ENCODE measurements around the gene SCN10A. TPM values are rescaled to one million over a fixed set of nuclear protein-coding genes. Genes with fewer than 3 reads are reported as not detected.

SCN10A gene
- polyA plus RNA-seq, 1 donor = not detected

DNA sequence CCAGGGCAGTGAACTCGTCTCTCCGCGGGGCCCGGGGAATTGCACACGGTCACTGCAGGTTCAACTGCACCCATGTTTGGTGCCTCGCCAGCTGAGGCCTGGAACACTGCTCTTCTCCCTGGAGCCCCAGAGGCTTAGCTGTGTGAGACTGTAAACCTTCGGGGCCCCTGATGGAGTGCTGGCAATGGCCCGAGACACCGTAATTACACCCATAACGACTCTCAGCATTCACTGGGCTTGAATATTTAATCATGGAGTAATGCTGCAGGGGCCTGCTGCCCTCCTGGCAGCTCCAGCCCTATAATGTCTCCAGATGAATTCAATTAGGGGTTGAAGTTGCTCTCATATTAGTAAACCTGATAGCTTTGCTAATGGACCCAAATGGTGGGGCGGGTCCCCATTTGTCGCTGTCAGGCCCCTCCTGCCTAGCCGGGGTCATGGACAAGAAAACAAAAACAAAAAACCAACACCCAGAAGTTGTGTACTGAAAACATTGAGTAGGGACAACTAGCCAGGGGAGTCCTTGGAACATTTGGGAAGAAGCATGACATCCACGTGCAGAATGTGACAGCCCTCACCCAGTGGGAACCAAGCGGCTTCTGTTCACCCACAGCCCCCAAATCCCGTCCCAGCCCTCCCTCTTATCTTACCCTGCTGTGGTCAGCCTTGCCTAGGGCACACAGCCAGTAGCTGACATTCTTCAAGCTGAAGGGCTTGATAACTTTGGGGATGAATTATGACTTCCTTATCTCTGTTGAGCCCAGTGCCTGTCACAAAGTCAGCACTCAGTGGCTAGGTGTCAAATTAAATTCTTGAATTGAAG, 92.2 kb downstream of the SCN10A start:
- Histone ChIP-seq H3K4me3 (ENCODE audit: low read length) (no peak overlapping the region), H3K36me3 (ENCODE audit: control insufficient read depth, insufficient read depth, low read length) (no peaks in the 10 kb centered on the region), H3K27me3 (ENCODE audit: control insufficient read depth, insufficient read depth, low read length) (no peaks in the 10 kb centered on the region), H3K4me1 (ENCODE audit: control insufficient read depth, insufficient read depth, low read length) (no peaks in the 10 kb centered on the region), H3K9me3 (ENCODE audit: control insufficient read depth, low read depth, low read length) (no peaks in the 10 kb centered on the region), H3K27ac (ENCODE audit: low read length) (no peak overlapping the region)
- DNase-seq = no peak
- WGBS (ENCODE audit: insufficient coverage, low lambda C conversion rate) = no CpG with 5 or more reads among the region's 16 CpGs

DNA sequence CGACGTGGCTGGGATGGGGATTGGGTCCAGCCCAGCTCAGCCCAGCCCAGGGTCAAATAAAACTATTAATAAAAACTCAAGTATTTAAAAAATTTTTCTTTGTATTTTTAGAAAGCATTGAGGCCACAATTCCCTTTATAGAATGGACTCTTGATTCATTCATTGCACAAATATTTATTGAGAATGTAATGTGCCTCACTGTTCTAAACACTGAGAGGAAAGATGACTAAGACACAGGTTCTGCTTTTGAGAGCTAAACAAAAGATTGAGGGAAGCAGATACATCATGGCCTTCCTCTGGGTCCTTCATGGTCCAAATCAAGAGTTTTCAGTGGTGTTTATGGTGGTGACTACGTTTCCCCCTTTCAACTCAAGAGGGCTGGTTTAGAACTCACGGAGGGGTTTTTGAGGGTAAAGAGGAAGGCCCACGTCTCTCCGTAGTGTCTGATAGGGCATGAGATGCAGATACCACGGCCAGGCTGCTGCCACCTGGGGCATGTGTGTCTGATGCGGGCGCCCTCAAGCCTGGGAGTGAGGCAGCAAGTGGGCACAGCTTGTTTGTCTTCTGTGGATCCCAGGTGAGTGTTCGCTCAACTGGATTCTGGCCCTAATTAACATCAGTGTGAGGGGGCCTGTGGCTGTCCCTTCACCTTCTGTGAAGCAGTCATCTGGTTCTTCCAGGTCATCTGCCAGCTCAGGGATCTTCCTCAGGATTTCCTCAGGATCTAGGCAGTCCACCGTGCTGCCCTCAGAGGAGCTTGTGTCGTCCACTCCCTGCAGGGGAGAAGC, 93.0 kb downstream of the SCN10A start:
- Histone ChIP-seq H3K9me3 (ENCODE audit: control insufficient read depth, low read depth, low read length) (no peaks in the 10 kb centered on the region), H3K27ac (ENCODE audit: low read length) (no peak overlapping the region), H3K27me3 (ENCODE audit: control insufficient read depth, insufficient read depth, low read length) (no peaks in the 10 kb centered on the region), H3K4me3 (ENCODE audit: low read length) (no peak overlapping the region), H3K4me1 (ENCODE audit: control insufficient read depth, insufficient read depth, low read length) (no peaks in the 10 kb centered on the region), H3K36me3 (ENCODE audit: control insufficient read depth, insufficient read depth, low read length) (no peaks in the 10 kb centered on the region)
- no peak for DNase-seq
- no CpG with 5 or more reads among the region's 12 CpGs for WGBS (ENCODE audit: insufficient coverage, low lambda C conversion rate)

DNA sequence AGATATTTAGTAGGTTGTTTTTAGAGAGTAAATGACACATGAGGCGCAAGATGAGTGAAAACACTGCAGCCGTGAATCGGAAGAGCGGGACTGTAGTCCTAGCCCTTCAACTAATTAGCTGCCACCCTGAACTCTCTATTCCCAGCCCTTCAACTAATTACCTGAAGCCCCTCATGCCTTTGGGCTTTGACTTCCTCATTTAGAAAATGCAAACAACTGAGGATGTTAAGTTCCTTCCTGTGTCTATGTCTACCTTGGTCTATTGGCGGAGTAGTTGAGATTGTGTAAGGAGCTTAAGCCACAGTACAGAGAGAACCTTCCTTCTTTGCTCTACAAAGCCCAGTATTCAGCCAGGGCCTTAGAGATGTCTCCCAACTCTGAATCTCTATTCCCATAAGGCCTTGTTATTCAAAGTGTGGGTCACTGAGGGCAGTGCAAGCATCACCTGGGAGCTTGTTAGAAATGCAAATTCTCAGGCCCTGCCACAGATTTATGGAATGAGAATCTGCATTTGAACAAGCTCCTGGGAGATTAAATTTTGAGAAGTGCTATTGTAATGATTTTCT, 94.7 kb downstream of the SCN10A start:
- WGBS (ENCODE audit: insufficient coverage, low lambda C conversion rate) = 95% methylated on average over 4 of the region's 5 CpGs

DNA sequence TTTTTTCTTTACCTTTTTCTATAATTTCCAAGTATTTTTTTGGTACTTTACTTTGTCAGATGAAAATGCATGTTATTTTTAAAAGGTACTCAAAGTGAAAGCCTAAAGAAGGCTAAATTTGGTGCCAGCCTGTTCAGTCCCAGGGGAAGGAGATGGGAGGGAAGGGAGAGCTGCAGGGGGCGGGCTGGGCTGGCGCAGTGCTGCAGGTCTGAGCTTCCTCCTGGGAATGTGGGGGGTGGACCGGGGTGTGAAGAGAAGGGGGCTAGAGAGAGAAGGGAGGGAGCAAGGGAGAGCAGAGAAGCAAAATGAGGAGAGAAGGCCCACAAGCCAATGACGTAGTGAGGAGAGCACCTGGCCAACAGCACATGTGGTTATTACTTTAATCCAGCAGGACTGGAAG, 95.6 kb downstream of the SCN10A start:
- Histone ChIP-seq H3K27me3 (ENCODE audit: control insufficient read depth, insufficient read depth, low read length) (no peaks in the 10 kb centered on the region), H3K27ac (ENCODE audit: low read length) (no peak overlapping the region), H3K4me3 (ENCODE audit: low read length) (no peak overlapping the region), H3K4me1 (ENCODE audit: control insufficient read depth, insufficient read depth, low read length) (no peaks in the 10 kb centered on the region), H3K36me3 (ENCODE audit: control insufficient read depth, insufficient read depth, low read length) (no peaks in the 10 kb centered on the region), H3K9me3 (ENCODE audit: control insufficient read depth, low read depth, low read length) (no peaks in the 10 kb centered on the region)
- 48% methylated on average over 2 of the region's 4 CpGs for WGBS (ENCODE audit: insufficient coverage, low lambda C conversion rate)
- no peak for DNase-seq

More for the DNA sequence above, 94.7 kb downstream of the SCN10A start:
- no peak for DNase-seq
- no peaks in the 10 kb centered on the region for H3K9me3 ChIP-seq (ENCODE audit: control insufficient read depth, low read depth, low read length)
- no peak overlapping the region for H3K4me3 ChIP-seq (ENCODE audit: low read length)
- no peaks in the 10 kb centered on the region for H3K27me3 ChIP-seq (ENCODE audit: control insufficient read depth, insufficient read depth, low read length)
- H3K27ac ChIP-seq (ENCODE audit: low read length) = no peak overlapping the region
- H3K36me3 ChIP-seq (ENCODE audit: control insufficient read depth, insufficient read depth, low read length) = no peaks in the 10 kb centered on the region
- H3K4me1 ChIP-seq (ENCODE audit: control insufficient read depth, insufficient read depth, low read length) = no peaks in the 10 kb centered on the region

DNA sequence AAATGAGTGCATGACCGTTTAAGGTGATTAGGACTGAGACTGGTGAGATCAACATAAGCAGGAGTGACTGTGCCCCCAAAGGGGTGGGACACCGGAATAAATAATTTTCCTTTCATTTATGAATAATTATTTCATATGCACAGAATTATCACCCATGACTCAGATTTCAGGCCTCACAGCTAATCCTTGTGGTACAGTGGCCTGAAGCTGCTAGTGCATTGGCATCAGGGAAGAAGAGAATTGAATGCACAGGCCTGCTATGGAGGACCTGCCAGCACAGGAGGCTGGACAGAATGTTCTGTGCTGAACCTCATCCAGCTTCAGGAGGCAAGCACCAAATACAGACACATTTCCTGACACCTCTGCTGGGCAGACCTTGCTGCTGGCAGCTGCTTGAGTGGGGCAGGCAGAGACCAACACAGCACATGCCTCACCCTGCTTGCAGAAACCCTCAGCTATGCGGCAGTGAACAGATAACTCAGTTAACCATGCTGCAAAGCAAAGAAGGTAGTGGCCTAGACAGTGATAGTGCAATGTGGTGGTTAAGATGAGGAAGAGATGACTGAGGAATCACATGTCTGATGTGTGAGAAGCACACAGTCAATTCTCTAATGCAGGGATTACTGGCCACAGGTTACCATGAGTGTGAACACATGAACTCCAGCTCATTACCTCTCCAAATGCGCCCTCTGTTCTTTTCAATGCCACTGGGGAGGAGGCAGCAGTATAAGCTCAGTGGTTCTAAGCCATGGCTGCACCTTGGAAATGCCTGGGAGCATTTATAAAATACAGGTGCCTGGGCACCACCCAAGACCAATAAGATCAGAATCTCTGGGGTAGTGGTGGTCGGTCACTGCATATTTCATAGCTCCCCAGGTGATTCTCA, 98.4 kb downstream of the SCN10A start:
- DNase-seq = no peak
- Histone ChIP-seq H3K4me3 (ENCODE audit: low read length) (no peak overlapping the region), H3K27ac (ENCODE audit: low read length) (no peak overlapping the region), H3K36me3 (ENCODE audit: control insufficient read depth, insufficient read depth, low read length) (no peaks in the 10 kb centered on the region), H3K4me1 (ENCODE audit: control insufficient read depth, insufficient read depth, low read length) (no peaks in the 10 kb centered on the region), H3K9me3 (ENCODE audit: control insufficient read depth, low read depth, low read length) (no peaks in the 10 kb centered on the region), H3K27me3 (ENCODE audit: control insufficient read depth, insufficient read depth, low read length) (no peaks in the 10 kb centered on the region)
- 100% methylated on average over 1 of the region's 5 CpGs for WGBS (ENCODE audit: insufficient coverage, low lambda C conversion rate)

DNA sequence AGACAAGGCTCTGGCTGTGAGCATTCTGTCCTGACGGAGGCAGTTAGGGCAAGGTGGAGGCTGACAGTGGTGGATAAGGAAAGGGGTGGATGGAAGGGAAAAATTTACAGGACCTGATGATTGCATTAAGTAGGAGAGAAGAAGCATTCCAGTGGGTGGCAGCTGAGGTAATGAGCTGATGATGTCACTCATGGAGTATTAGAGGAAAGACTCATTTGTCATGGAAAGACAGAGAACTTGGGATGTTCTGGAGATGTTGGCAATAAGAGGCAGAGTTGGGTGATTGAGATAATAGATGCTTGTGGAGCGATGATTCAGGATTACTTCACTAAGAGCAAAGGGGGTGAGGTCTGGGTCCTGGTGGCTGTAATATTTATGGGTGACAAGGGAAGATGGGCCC, 102.9 kb downstream of the SCN10A start:
- WGBS (ENCODE audit: insufficient coverage, low lambda C conversion rate) = no CpG with 5 or more reads among the region's 2 CpGs
- H3K27ac ChIP-seq (ENCODE audit: low read length) = no peak overlapping the region
- no peak for DNase-seq
- no peaks in the 10 kb centered on the region for H3K4me1 ChIP-seq (ENCODE audit: control insufficient read depth, insufficient read depth, low read length)
- no peaks in the 10 kb centered on the region for H3K36me3 ChIP-seq (ENCODE audit: control insufficient read depth, insufficient read depth, low read length)
- no peaks in the 10 kb centered on the region for H3K27me3 ChIP-seq (ENCODE audit: control insufficient read depth, insufficient read depth, low read length)
- no peak overlapping the region for H3K4me3 ChIP-seq (ENCODE audit: low read length)
- H3K9me3 ChIP-seq (ENCODE audit: control insufficient read depth, low read depth, low read length) = no peaks in the 10 kb centered on the region

DNA sequence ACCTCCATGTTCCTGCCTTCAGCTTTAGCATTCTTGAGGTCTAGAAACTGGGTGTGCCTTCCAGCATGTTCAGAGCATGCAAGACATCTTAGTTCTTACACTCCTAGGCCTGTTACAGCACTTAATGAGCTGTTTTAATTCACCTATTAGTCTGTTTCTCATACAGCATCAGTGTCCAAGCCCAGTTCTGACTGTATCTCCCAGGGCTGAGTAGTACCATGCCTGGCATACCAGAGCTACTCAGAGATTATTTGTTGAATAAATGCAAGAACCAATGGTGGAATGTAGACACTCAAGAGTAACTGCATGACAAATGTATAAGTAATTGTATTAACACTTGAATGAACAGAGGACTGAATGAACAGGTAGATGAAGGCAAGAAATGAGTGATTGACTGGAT, 104.7 kb downstream of the SCN10A start:
- no peak overlapping the region for H3K27ac ChIP-seq (ENCODE audit: low read length)
- no peak overlapping the region for H3K4me3 ChIP-seq (ENCODE audit: low read length)
- DNase-seq = no peak
- no peaks in the 10 kb centered on the region for H3K27me3 ChIP-seq (ENCODE audit: control insufficient read depth, insufficient read depth, low read length)
- H3K9me3 ChIP-seq (ENCODE audit: control insufficient read depth, low read depth, low read length) = no peaks in the 10 kb centered on the region
- H3K36me3 ChIP-seq (ENCODE audit: control insufficient read depth, insufficient read depth, low read length) = no peaks in the 10 kb centered on the region
- H3K4me1 ChIP-seq (ENCODE audit: control insufficient read depth, insufficient read depth, low read length) = no peaks in the 10 kb centered on the region

DNA sequence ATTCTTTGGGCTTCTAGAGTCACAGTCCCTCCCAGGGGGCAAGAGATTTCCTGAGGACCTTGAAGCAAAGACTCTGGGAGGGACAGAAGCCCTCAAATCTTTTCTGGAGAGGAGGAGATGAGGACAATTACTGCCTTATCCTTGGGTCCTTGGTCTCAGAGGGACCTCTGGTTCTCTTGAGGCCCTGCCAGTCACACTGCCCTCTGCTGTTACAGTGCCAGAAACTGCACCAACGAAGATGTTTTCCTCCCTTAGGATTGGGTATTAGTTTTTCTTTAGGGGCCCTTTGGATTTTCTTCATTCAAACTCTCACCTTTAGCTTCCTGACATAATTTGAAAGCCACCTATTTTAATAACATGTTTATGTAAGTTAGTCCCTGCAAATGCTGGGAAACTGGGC, 108.3 kb downstream of the SCN10A start:
- no CpG with 5 or more reads among the region's 1 CpG for WGBS (ENCODE audit: insufficient coverage, low lambda C conversion rate)
- Histone ChIP-seq H3K27me3 (ENCODE audit: control insufficient read depth, insufficient read depth, low read length) (no peaks in the 10 kb centered on the region), H3K4me3 (ENCODE audit: low read length) (no peak overlapping the region), H3K36me3 (ENCODE audit: control insufficient read depth, insufficient read depth, low read length) (no peaks in the 10 kb centered on the region), H3K27ac (ENCODE audit: low read length) (no peak overlapping the region), H3K9me3 (ENCODE audit: control insufficient read depth, low read depth, low read length) (no peaks in the 10 kb centered on the region), H3K4me1 (ENCODE audit: control insufficient read depth, insufficient read depth, low read length) (no peaks in the 10 kb centered on the region)
- no peak for DNase-seq

DNA sequence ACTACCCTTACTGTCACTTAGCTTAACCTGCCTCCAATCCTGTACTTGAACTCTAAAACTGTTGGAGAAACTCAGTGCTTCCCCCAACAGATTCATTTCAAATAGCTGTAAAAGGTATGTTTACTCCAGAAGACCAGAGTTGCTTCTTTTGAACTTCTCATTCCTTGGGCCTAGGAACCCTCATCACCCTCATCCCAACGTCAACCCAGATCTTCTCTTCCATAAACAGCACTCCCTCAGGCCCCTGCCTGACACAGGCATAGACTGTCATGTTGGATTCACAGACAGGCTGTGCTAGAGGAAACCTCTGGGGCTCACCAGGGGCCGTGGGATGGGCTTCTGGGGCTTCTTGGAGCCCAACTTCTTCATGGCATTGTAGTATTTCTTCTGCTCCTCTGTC, 109.1 kb downstream of the SCN10A start:
- no peaks in the 10 kb centered on the region for H3K27me3 ChIP-seq (ENCODE audit: control insufficient read depth, insufficient read depth, low read length)
- no peaks in the 10 kb centered on the region for H3K4me1 ChIP-seq (ENCODE audit: control insufficient read depth, insufficient read depth, low read length)
- no CpG with 5 or more reads among the region's 2 CpGs for WGBS (ENCODE audit: insufficient coverage, low lambda C conversion rate)
- no peaks in the 10 kb centered on the region for H3K9me3 ChIP-seq (ENCODE audit: control insufficient read depth, low read depth, low read length)
- H3K27ac ChIP-seq (ENCODE audit: low read length) = no peak overlapping the region
- no peak overlapping the region for H3K4me3 ChIP-seq (ENCODE audit: low read length)
- H3K36me3 ChIP-seq (ENCODE audit: control insufficient read depth, insufficient read depth, low read length) = no peaks in the 10 kb centered on the region
- DNase-seq = no peak

DNA sequence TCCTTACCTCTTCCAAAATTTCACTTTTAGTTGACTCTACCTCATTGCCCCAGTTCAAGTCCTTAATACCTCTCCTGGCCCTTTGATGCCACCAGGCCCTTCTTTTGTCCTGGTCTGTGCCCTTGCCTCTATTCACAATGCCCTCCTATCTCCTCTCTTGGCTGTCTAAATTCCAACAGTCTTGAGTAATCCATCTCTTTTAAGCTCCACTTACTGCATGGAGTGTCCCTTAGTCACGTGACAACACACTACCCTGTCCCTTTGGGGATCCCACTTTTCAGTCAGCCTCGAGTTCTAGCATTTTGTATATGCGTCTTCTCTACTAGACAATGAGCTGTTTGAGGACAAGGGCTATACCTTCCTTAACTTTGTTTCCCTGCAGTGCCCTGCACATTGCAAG, 113.8 kb downstream of the SCN10A start:
- Histone ChIP-seq H3K36me3 (ENCODE audit: control insufficient read depth, insufficient read depth, low read length) (no peaks in the 10 kb centered on the region), H3K4me3 (ENCODE audit: low read length) (no peak overlapping the region), H3K4me1 (ENCODE audit: control insufficient read depth, insufficient read depth, low read length) (no peaks in the 10 kb centered on the region), H3K27me3 (ENCODE audit: control insufficient read depth, insufficient read depth, low read length) (no peaks in the 10 kb centered on the region), H3K27ac (ENCODE audit: low read length) (no peak overlapping the region), H3K9me3 (ENCODE audit: control insufficient read depth, low read depth, low read length) (no peaks in the 10 kb centered on the region)
- 91% methylated on average over 3 of the region's 3 CpGs for WGBS (ENCODE audit: insufficient coverage, low lambda C conversion rate)
- DNase-seq = no peak
